Measurements from ENCODE around the gene TRERF1. TPM values are rescaled to one million over a fixed set of nuclear protein-coding genes. Genes with fewer than 3 reads are reported as not detected.
A peak's percentile ranks its signal among the peaks of the same experiment; 100 is the strongest.

The TRERF1 gene
- total RNA-seq, 1 donor from 2014 or later = 12.8 TPM

DNA sequence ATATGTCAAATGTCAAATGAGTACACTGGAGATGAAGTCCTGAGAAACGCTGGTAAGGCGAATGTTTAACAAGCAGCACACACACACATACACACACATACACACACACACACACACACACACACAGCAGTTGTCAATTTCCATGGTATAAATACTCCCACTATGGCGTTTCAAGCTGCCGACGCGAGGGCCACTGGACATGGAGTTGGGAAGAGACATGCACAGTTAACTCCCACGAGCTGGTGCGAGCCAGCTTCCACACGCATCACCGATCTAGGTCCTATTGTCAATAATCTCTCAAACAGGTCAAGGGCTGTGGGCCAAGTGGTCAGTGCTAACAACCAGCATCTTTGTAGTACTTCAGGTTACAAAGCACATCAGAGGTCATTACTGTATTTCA, 58.9 kb downstream of the TRERF1 start:
- TF ChIP-seq, protein P1, sequence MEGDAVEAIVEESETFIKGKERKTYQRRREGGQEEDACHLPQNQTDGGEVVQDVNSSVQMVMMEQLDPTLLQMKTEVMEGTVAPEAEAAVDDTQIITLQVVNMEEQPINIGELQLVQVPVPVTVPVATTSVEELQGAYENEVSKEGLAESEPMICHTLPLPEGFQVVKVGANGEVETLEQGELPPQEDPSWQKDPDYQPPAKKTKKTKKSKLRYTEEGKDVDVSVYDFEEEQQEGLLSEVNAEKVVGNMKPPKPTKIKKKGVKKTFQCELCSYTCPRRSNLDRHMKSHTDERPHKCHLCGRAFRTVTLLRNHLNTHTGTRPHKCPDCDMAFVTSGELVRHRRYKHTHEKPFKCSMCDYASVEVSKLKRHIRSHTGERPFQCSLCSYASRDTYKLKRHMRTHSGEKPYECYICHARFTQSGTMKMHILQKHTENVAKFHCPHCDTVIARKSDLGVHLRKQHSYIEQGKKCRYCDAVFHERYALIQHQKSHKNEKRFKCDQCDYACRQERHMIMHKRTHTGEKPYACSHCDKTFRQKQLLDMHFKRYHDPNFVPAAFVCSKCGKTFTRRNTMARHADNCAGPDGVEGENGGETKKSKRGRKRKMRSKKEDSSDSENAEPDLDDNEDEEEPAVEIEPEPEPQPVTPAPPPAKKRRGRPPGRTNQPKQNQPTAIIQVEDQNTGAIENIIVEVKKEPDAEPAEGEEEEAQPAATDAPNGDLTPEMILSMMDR (IDR thresholded peaks at IDR 0.05; ENCODE audit: partially characterized antibody, unreplicated experiment) = no peak
- peak overlapping the region; percentile 39 for H3K4me3 Mint-ChIP-seq (ENCODE audit: unreplicated experiment)
- H3K27ac Mint-ChIP-seq (ENCODE audit: unreplicated experiment) = peak overlapping the region; percentile 91
- no peaks in the 10 kb centered on the region for H3K36me3 Mint-ChIP-seq (ENCODE audit: unreplicated experiment)
- peaks cover 2% of the 10 kb centered on the region for H3K27me3 Mint-ChIP-seq (ENCODE audit: unreplicated experiment)
- peaks cover 41% of the 10 kb centered on the region for H3K4me1 Mint-ChIP-seq (ENCODE audit: low read depth, unreplicated experiment)
- H3K9me3 Mint-ChIP-seq (ENCODE audit: unreplicated experiment) = no peaks in the 10 kb centered on the region
- DNase-seq = no peak

DNA sequence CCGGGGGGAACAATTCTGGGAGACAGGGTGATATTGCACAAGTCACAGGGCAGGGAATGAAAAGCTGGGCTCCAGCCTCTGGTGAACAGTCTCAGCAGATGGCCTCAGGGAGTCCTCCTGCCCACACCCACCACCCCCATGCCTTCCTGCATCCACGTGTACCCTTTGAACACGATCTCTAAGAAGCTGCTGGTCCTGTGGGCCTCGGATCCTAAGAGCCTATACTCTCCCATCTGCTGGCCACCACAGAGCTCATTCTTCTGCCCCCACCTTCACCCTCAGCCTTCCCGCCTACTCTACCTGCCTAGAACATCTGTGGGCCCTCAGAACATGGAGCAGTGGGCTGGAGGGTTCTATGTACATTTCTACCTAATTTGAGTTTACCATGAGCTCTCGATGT, 60.3 kb downstream of the TRERF1 start:
- Mint-ChIP-seq H3K4me1 (ENCODE audit: low read depth, unreplicated experiment) (peaks cover 39% of the 10 kb centered on the region), H3K4me3 (ENCODE audit: unreplicated experiment) (no peak overlapping the region), H3K27me3 (ENCODE audit: unreplicated experiment) (peaks cover 2% of the 10 kb centered on the region), H3K9me3 (ENCODE audit: unreplicated experiment) (no peaks in the 10 kb centered on the region), H3K36me3 (ENCODE audit: unreplicated experiment) (no peaks in the 10 kb centered on the region), H3K27ac (ENCODE audit: unreplicated experiment) (no peak overlapping the region)
- TF ChIP-seq, protein P1 (IDR thresholded peaks at IDR 0.05; ENCODE audit: partially characterized antibody, unreplicated experiment) = no peak
- no peak for DNase-seq

DNA sequence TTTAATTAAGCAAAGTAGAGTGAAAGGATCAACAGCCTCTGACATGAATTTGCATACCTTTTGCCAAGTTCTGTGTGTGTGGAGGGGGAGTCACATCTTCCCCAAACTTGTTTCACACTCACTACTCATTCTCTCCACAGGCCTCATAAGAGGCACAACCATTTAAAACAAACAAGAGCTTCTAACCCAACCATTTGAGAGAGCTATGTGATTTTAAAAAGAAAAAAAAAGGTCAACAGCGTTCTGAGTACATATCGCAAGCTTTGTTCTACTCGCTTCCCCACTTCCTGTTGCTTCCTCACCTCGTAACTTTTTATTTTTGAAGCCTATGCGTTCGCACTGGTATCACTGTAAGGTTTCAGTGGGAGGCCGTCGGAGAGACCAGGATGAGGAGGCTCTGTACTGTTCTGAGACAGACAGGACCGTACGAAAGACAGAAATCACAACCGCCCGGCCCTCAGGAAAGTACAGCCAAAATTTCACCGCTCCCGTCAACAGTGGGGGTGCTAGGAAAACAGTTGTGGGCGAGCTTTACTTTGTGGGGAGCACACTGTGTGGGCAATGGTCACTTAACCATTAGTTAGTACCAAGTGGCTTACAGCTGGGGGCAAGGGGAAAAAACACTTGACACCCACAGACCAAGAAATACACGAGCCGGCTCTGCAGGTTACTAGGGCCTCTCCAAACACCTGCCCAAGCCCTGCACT, 61.3 kb downstream of the TRERF1 start:
- TF ChIP-seq, protein P1 (IDR thresholded peaks at IDR 0.05; ENCODE audit: partially characterized antibody, unreplicated experiment) = no peak
- H3K27ac Mint-ChIP-seq (ENCODE audit: unreplicated experiment) = no peak overlapping the region
- no peak for DNase-seq
- H3K4me3 Mint-ChIP-seq (ENCODE audit: unreplicated experiment) = no peak overlapping the region
- peaks cover 39% of the 10 kb centered on the region for H3K4me1 Mint-ChIP-seq (ENCODE audit: low read depth, unreplicated experiment)
- H3K9me3 Mint-ChIP-seq (ENCODE audit: unreplicated experiment) = no peaks in the 10 kb centered on the region
- peaks cover 2% of the 10 kb centered on the region for H3K27me3 Mint-ChIP-seq (ENCODE audit: unreplicated experiment)
- H3K36me3 Mint-ChIP-seq (ENCODE audit: unreplicated experiment) = no peaks in the 10 kb centered on the region

DNA sequence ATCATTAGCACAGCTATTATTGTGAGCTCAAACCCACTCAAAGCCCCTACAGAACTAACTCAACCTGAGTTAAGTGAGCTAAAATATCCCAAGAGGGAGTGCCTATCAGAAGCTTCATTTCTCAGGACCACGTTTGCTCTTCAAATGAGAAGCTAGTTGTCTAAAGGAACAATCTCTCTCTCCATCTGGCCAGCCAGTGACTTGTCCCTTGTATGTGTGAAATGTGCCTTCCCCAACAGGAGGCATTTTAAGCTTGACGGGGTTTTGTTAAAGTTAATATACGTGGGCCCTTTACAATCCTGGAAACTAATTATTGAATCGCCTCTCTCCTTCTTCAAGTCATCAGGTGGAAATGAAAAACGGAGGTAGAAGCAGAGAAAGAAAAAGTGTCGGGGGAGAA, 62.0 kb downstream of the TRERF1 start:
- Mint-ChIP-seq H3K4me3 (ENCODE audit: unreplicated experiment) (no peak overlapping the region), H3K27ac (ENCODE audit: unreplicated experiment) (no peak overlapping the region), H3K9me3 (ENCODE audit: unreplicated experiment) (no peaks in the 10 kb centered on the region), H3K36me3 (ENCODE audit: unreplicated experiment) (no peaks in the 10 kb centered on the region), H3K4me1 (ENCODE audit: low read depth, unreplicated experiment) (peaks cover 35% of the 10 kb centered on the region), H3K27me3 (ENCODE audit: unreplicated experiment) (peaks cover under 1% of the 10 kb centered on the region)
- TF ChIP-seq, protein P1 (IDR thresholded peaks at IDR 0.05; ENCODE audit: partially characterized antibody, unreplicated experiment) = no peak
- no peak for DNase-seq

DNA sequence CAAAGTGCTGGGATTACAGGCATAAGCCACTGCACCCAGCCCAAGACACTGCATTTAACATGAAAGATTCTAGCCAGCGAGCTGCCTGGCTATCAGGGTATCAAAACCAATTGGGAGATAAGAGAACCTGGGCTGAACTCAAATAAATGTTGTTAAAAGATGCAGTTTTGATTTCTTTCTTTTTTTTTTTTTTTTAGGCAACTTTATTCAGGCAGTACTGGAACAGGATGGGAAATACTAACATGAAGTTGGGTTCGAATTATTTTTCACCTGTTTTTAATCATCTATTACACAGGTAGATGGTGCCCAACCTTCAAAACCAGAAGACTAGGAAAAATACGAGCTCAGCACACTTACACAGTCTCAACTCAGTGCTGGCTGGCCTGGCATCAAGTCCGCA, 63.7 kb downstream of the TRERF1 start:
- Mint-ChIP-seq H3K36me3 (ENCODE audit: unreplicated experiment) (no peaks in the 10 kb centered on the region), H3K4me3 (ENCODE audit: unreplicated experiment) (no peak overlapping the region), H3K27me3 (ENCODE audit: unreplicated experiment) (no peaks in the 10 kb centered on the region), H3K27ac (ENCODE audit: unreplicated experiment) (no peak overlapping the region), H3K9me3 (ENCODE audit: unreplicated experiment) (no peaks in the 10 kb centered on the region), H3K4me1 (ENCODE audit: low read depth, unreplicated experiment) (peaks cover 20% of the 10 kb centered on the region)
- TF ChIP-seq, protein P1 (IDR thresholded peaks at IDR 0.05; ENCODE audit: partially characterized antibody, unreplicated experiment) = no peak
- no peak for DNase-seq
